Measurements from ENCODE around the gene GBF1. TPM values are rescaled to one million over a fixed set of nuclear protein-coding genes. Genes with fewer than 3 reads are reported as not detected.

GBF1 gene
- total and polyA plus RNA-seq, 10 of the 15 experiments (the other 5 are each of a cell fraction or from before 2014, with no cell fraction given): 0.82 to 42.0 (median 21.8) TPM

DNA sequence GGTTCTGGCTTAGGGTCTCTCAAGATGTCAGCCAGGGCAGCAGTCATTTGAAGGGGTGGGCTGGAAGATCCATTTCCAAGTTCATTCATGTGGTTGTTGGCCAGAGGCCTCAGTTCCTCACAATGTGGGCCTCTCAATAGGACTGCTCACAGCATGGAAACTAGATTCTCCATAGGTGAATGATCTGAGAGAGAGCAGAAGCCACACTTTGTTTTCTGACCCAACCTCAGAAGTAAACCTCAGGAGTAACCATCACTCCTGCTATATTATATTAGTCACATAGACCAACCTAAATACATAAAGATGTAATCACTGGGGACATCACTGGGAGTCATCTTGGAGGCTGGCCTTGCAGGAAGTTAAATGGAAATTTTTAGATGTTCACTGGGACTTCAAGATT, 42.2 kb downstream of the GBF1 start:
- no TSS peak for BruUV-seq (replicated peaks)

More for the DNA sequence above, 42.2 kb downstream of the GBF1 start:
- H3K9me3 ChIP-seq (replicated peaks; ENCODE audit: control insufficient read depth, insufficient read depth, low read length): no peaks in the 10 kb centered on the region
- H3K4me2 ChIP-seq (ENCODE audit: control insufficient read depth, insufficient read depth): no peak overlapping the region
- no peaks in the 10 kb centered on the region for H4K20me1 ChIP-seq (ENCODE audit: control insufficient read depth, insufficient read depth)
- intact Hi-C loops (cut with micrococcal nuclease; ENCODE audit: unreplicated experiment) (no loop called here), in situ Hi-C loops (cut with MboI) (no loop called here)
- H3K27me3 ChIP-seq (replicated peaks in 1 of 2; ENCODE audit: control insufficient read depth in 2 of 2, insufficient read depth in 2 of 2, low read length in 1 of 2): no peaks in the 10 kb centered on the region
- peaks cover 28% of the 10 kb centered on the region for H3K79me2 ChIP-seq (ENCODE audit: control insufficient read depth, insufficient read depth, low read length)
- no peak overlapping the region for H2AFZ ChIP-seq (ENCODE audit: control insufficient read depth, low read depth, low read length)
- no peaks in the 10 kb centered on the region; a peak in 1 of 4 replicates for H3K36me3 ChIP-seq (ENCODE audit: control insufficient read depth in 2 of 2, insufficient read depth in 2 of 2, low read length in 1 of 2)
- ChIA-PET POLR2A (interaction anchor here (0.6 kb wide), 1 partner anchor 18 kb away, joined by 6 read pairs; no protein-coding TSS in a partner anchor), RAD21 (ENCODE audit: unreplicated experiment) (interaction anchor here (0.9 kb wide), 1 partner anchor 62 kb away, joined by 4 read pairs; no protein-coding TSS in a partner anchor), CTCF (interaction anchor here (0.6 to 1.4 kb wide), 4 partner anchors 9 to 78 kb away, joined by 3 to 4 read pairs (median 3); no protein-coding TSS in a partner anchor), SMC1A (ENCODE audit: uncharacterized antibody, unreplicated experiment) (interaction anchor here (1.3 to 2.0 kb wide), 3 partner anchors 10 to 40 kb away, joined by 3 to 6 read pairs (median 6); no protein-coding TSS in a partner anchor)
- no peak for DNase-seq (ENCODE audit: low read depth, low spot score)
- H3K4me3 ChIP-seq: no peak overlapping the region
- no peak overlapping the region for H3K9ac ChIP-seq (ENCODE audit: control insufficient read depth, insufficient read depth, low read length)
- TF ChIP-seq RUNX3 (IDR thresholded peaks at IDR 0.05; ENCODE audit: low read length): peak; percentile 57; the same call in 1 of the 2 replicates
- no peak for TF ChIP-seq ESRRA (IDR thresholded peaks at IDR 0.05; ENCODE audit: low read length)
- TF ChIP-seq EP300 (IDR thresholded peaks at IDR 0.05; ENCODE audit: borderline replicate concordance in 1 of 2, control insufficient read depth in 1 of 2, low read depth in 2 of 2, low read length in 2 of 2): no peak
- TF ChIP-seq, protein P1, sequence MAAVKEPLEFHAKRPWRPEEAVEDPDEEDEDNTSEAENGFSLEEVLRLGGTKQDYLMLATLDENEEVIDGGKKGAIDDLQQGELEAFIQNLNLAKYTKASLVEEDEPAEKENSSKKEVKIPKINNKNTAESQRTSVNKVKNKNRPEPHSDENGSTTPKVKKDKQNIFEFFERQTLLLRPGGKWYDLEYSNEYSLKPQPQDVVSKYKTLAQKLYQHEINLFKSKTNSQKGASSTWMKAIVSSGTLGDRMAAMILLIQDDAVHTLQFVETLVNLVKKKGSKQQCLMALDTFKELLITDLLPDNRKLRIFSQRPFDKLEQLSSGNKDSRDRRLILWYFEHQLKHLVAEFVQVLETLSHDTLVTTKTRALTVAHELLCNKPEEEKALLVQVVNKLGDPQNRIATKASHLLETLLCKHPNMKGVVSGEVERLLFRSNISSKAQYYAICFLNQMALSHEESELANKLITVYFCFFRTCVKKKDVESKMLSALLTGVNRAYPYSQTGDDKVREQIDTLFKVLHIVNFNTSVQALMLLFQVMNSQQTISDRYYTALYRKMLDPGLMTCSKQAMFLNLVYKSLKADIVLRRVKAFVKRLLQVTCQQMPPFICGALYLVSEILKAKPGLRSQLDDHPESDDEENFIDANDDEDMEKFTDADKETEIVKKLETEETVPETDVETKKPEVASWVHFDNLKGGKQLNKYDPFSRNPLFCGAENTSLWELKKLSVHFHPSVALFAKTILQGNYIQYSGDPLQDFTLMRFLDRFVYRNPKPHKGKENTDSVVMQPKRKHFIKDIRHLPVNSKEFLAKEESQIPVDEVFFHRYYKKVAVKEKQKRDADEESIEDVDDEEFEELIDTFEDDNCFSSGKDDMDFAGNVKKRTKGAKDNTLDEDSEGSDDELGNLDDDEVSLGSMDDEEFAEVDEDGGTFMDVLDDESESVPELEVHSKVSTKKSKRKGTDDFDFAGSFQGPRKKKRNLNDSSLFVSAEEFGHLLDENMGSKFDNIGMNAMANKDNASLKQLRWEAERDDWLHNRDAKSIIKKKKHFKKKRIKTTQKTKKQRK (IDR thresholded peaks at IDR 0.05; ENCODE audit: low read depth, low read length): no peak
- no peak for TF ChIP-seq MXI1 (IDR thresholded peaks at IDR 0.05; ENCODE audit: low read depth, low read length)
- TF ChIP-seq TCF7 (IDR thresholded peaks at IDR 0.05; ENCODE audit: borderline replicate concordance): 0 out of 2 replicates have a peak, but pooled peaks have one; percentile 26
- TF ChIP-seq SPI1 (IDR thresholded peaks at IDR 0.05; ENCODE audit: borderline replicate concordance, insufficient read depth, low read depth, low read length): peak; percentile 52; the same call in 1 of the 2 replicates
- no peak for TF ChIP-seq IKZF1 (conservative IDR thresholded peaks at IDR 0.05)
- TF ChIP-seq POLR2AphosphoS2 (IDR thresholded peaks at IDR 0.05; ENCODE audit: low read depth, low read length): no peak
- ATAC-seq: peak; percentile 56
- no peaks in the 10 kb centered on the region; the same call in 1 of the 2 replicates for H3K4me1 ChIP-seq (ENCODE audit: control insufficient read depth, insufficient read depth, low read length)
- H3K27ac ChIP-seq (ENCODE audit: control insufficient read depth, insufficient read depth): no peak overlapping the region
- no peak for FAIRE-seq

Data from GM12878 (cell line).